GM23338 (cell line): ENCODE data around the gene TPCN2. TPM values are rescaled to one million over a fixed set of nuclear protein-coding genes. Genes with fewer than 3 reads are reported as not detected.

Experiments
- ATAC-seq: fragments of 200-7000 bp; cut with Tn5 transposase; 3 replicates; pipeline ENCODE4 v1.9.1; 2020
- DNase-seq: peaks from one replicate; pipeline ENCODE4 v3.0.0-alpha.2; 2015; ENCODE audit warnings: low spot score
- H2AFZ ChIP-seq: fragments of 200-600 bp; sonication (generic); 2 replicates; pipeline ENCODE4 v1.8.0; 2016; ENCODE audit warnings: antibody characterized with exemption, mild to moderate bottlenecking, moderate library complexity
- H3F3A ChIP-seq: fragments of 200-600 bp; sonication (generic); replicated peaks from 2 replicates; pipeline ENCODE4 v1.8.0; 2017; ENCODE audit warnings: antibody characterized with exemption, mixed run types, low read depth
- H3K27ac ChIP-seq: fragments of 200-600 bp; sonication (generic); 2 replicates; pipeline ENCODE4 v1.6.1; 2016; ENCODE audit warnings: low read depth
- H3K27me3 ChIP-seq: fragments of 200-600 bp; sonication (generic); 2 replicates; pipeline ENCODE4 v1.8.0; 2016; ENCODE audit warnings: mild to moderate bottlenecking, mixed run types, moderate library complexity; ENCODE audit not compliant: insufficient read depth
- H3K36me3 ChIP-seq: fragments of 200-600 bp; sonication (generic); 2 replicates; pipeline ENCODE4 v1.8.0; 2016; ENCODE audit warnings: mild to moderate bottlenecking; ENCODE audit not compliant: insufficient read depth
- H3K4me1 ChIP-seq: fragments of 200-600 bp; sonication (generic); 2 replicates; pipeline ENCODE4 v1.8.0; 2016; ENCODE audit warnings: mild to moderate bottlenecking, moderate library complexity; ENCODE audit not compliant: insufficient read depth
- H3K4me2 ChIP-seq: fragments of 200-600 bp; sonication (generic); 2 replicates; pipeline ENCODE4 v1.7.1; 2017; ENCODE audit warnings: mixed run types
- H3K4me3 ChIP-seq: fragments of 200-600 bp; sonication (generic); 2 replicates; pipeline ENCODE4 v1.6.1; 2016; ENCODE audit warnings: mixed run types
- H3K79me2 ChIP-seq: fragments of 200-600 bp; sonication (generic); replicated peaks from 2 replicates; pipeline ENCODE4 v1.8.0; 2017; ENCODE audit warnings: mild to moderate bottlenecking; ENCODE audit not compliant: insufficient read depth
- H3K9me2 ChIP-seq: fragments of 200-600 bp; sonication (generic); 2 replicates; pipeline ENCODE4 v1.8.0; 2017; ENCODE audit not compliant: insufficient read depth
- H4K20me1 ChIP-seq: fragments of 200-600 bp; sonication (generic); replicated peaks from 2 replicates; pipeline ENCODE4 v1.8.0; 2017; ENCODE audit warnings: mild to moderate bottlenecking; ENCODE audit not compliant: insufficient read depth
- H3K27ac Mint-ChIP-seq: 2 replicates; pipeline ENCODE4 v1.8.0; 2020; ENCODE audit warnings: inconsistent platforms, mild to moderate bottlenecking, moderate library complexity, mixed read lengths
- H3K27me3 Mint-ChIP-seq: 3 replicates; pipeline ENCODE4 v1.8.0; 2022; ENCODE audit warnings: low read depth, mild to moderate bottlenecking, moderate library complexity, mixed read lengths, inconsistent platforms; ENCODE audit not compliant: insufficient read depth, poor library complexity
- H3K36me3 Mint-ChIP-seq: 3 replicates; pipeline ENCODE4 v1.8.0; 2021; ENCODE audit warnings: low read depth, mild to moderate bottlenecking, inconsistent platforms, moderate library complexity, mixed read lengths
- H3K4me1 Mint-ChIP-seq: 3 replicates; pipeline ENCODE4 v1.8.0; 2020; ENCODE audit warnings: mild to moderate bottlenecking, inconsistent platforms, mixed read lengths
- H3K4me3 Mint-ChIP-seq: 3 replicates; pipeline ENCODE4 v1.8.0; 2021; ENCODE audit warnings: moderate library complexity, mild to moderate bottlenecking, inconsistent platforms, mixed read lengths
- H3K9me3 Mint-ChIP-seq: 3 replicates; pipeline ENCODE4 v1.8.0; 2020; ENCODE audit warnings: moderate library complexity, mild to moderate bottlenecking, inconsistent platforms, mixed read lengths
- CREB1 ChIP-seq: fragments of 250-450 bp; sonication (Bioruptor Pico); IDR thresholded peaks from 2 replicates; pipeline ENCODE4 v1.5.0; 2020; ENCODE audit warnings: low read depth, mild to moderate bottlenecking, moderate library complexity
- EZH2phosphoT487 ChIP-seq: fragments of 200-600 bp; sonication (generic); IDR thresholded peaks from one replicate; pipeline ENCODE4 v1.8.1; 2018; ENCODE audit warnings: antibody characterized with exemption; ENCODE audit not compliant: unreplicated experiment
- JUNB ChIP-seq: IDR thresholded peaks from one replicate; pipeline ENCODE4 v1.6.1; 2016; ENCODE audit warnings: antibody characterized with exemption; ENCODE audit not compliant: unreplicated experiment
- NANOG ChIP-seq: IDR thresholded peaks from 2 replicates; pipeline ENCODE4 v1.6.1; 2016; ENCODE audit warnings: antibody characterized with exemption, borderline replicate concordance
- POLR2AphosphoS5 ChIP-seq: IDR thresholded peaks from 2 replicates; pipeline ENCODE4 v1.6.1; 2016; ENCODE audit warnings: antibody characterized with exemption, low read depth
- STAT1 ChIP-seq: IDR thresholded peaks from one replicate; pipeline ENCODE4 v1.6.1; 2016; ENCODE audit warnings: antibody characterized with exemption; ENCODE audit not compliant: unreplicated experiment
- ZNF114 ChIP-seq: fragments of 250-450 bp; sonication (Bioruptor Pico); IDR thresholded peaks from 2 replicates; pipeline ENCODE4 v1.5.0; 2020; ENCODE audit warnings: mild to moderate bottlenecking, moderate library complexity
- ZNF331 ChIP-seq: fragments of 250-450 bp; sonication (Bioruptor Pico); IDR thresholded peaks from 2 replicates; pipeline ENCODE4 v1.5.0; 2020; ENCODE audit warnings: low read depth, mild to moderate bottlenecking, moderate library complexity
- ZNF462 ChIP-seq: fragments of 250-450 bp; sonication (Bioruptor Pico); IDR thresholded peaks from 2 replicates; pipeline ENCODE4 v1.5.0; 2020; ENCODE audit warnings: mild to moderate bottlenecking, moderate library complexity
- polyA plus RNA-seq: library from polyadenylated mRNA; unstranded; fragments of >200 nt; fragmentation: Nextera tagmentation; extraction: Ambion mirVana; gene quantifications from 2 replicates; pipeline ENCODE4 v1.2.1, GENCODE V29; 2016
- total RNA-seq: library from RNA; depleted of rRNA; stranded (reverse); fragments of >200 nt; shearing (Covaris generic); gene quantifications from 2 replicates; pipeline ENCODE4 v1.2.3, GENCODE V29; 2014
- TF ChIP-seq, protein P1 (sequence below): IDR thresholded peaks from 2 replicates; pipeline ENCODE4 v1.6.1; 2016; ENCODE audit warnings: antibody characterized with exemption
- TF ChIP-seq, protein P2 (sequence below): IDR thresholded peaks from one replicate; pipeline ENCODE4 v1.6.1; 2018; ENCODE audit warnings: antibody characterized with exemption; ENCODE audit not compliant: unreplicated experiment

TPCN2 gene
- total and polyA plus RNA-seq, 2 experiments from 2014 or later: 5.8 to 14.7 TPM

DNA sequence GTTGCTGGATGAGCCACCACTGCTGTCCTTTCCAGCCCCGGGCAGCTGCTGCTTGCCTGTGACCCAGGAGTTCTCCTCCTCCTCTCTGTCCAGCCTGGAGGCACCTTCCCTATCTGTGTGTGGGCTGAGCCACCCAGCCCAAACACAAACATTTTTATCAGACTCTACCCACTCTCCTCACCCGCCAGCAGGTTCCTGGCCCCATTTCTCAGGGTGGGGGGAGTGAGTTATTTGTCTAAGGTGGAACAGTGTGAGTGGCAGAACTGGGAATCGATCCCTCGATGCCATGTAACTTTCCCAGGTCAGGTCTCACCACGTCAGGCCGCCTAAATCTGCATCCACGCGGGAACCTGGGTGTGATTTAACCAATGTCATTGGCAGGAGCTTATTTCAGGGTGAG, 86.2 kb downstream of the TPCN2 start (continued):
- TF ChIP-seq ZNF462 (CRISPR knock-in tag): no peak

DNA sequence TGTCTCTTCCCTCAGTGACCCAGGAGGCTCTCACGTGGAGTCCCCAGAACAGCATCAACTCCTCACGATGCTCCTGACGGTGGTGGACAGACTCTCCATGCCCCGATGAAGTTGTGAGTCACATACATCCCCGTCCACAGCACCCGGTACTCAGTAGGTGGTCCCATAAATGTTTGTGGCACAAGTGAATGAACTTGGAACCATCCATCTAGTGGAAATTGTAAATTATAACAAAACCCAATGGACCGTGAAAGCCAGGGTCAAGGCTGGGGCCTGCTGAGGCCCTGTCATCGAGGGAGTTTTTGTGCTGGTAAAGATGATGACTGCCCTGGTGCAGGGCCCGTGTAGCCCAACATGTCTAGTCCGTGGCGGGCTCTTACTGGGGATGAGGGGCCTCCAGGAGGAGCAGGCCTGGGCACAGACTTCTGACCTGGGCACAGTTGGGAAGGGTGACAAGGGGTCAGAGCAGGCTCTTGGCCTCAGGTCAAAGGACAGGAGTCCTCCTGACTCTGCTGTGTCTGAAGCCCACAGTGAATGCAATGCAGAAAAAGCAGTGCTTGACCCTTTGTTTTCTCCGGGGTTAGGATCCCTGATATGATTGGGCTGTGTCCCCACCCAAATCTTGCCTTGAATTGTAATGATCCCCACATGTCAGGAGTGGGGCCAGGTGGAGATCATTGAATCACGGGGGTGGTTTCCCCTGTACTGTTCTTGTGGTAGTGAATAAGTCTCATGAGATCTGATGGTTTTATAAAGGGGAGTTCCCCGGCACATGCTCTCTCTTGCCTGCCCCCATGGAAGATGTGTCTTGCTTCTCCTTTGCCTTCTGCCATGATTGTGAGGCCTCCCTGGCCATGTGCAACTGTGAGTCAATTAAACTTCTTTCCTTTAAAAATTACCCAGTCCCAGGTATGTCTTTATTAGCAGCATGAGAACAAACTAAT, 87.0 kb downstream of the TPCN2 start:
- no peak overlapping the region for H3K27ac Mint-ChIP-seq
- H3K9me3 Mint-ChIP-seq: peaks cover 17% of the 10 kb centered on the region
- Histone ChIP-seq H3K4me2 (no peak overlapping the region), H3K79me2 (no peaks in the 10 kb centered on the region), H2AFZ (no peak overlapping the region), H3K9me2 (no peaks in the 10 kb centered on the region), H3K27me3 (no peaks in the 10 kb centered on the region), H3F3A (no peaks in the 10 kb centered on the region), H3K36me3 (peaks cover 8% of the 10 kb centered on the region), H3K4me3 (no peak overlapping the region), H3K4me1 (no peaks in the 10 kb centered on the region), H4K20me1 (no peaks in the 10 kb centered on the region), H3K27ac (no peak overlapping the region)
- H3K27me3 Mint-ChIP-seq: peaks cover 11% of the 10 kb centered on the region
- DNase-seq (no peak), ATAC-seq (no peak)
- H3K36me3 Mint-ChIP-seq: peaks cover 12% of the 10 kb centered on the region; the same call in 2 of the 3 replicates
- H3K4me3 Mint-ChIP-seq: no peak overlapping the region
- H3K4me1 Mint-ChIP-seq: peaks cover 4% of the 10 kb centered on the region; the same call in 1 of the 3 replicates
- TF ChIP-seq, protein P1, sequence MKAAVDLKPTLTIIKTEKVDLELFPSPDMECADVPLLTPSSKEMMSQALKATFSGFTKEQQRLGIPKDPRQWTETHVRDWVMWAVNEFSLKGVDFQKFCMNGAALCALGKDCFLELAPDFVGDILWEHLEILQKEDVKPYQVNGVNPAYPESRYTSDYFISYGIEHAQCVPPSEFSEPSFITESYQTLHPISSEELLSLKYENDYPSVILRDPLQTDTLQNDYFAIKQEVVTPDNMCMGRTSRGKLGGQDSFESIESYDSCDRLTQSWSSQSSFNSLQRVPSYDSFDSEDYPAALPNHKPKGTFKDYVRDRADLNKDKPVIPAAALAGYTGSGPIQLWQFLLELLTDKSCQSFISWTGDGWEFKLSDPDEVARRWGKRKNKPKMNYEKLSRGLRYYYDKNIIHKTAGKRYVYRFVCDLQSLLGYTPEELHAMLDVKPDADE: no peak
- TF ChIP-seq, protein P2, sequence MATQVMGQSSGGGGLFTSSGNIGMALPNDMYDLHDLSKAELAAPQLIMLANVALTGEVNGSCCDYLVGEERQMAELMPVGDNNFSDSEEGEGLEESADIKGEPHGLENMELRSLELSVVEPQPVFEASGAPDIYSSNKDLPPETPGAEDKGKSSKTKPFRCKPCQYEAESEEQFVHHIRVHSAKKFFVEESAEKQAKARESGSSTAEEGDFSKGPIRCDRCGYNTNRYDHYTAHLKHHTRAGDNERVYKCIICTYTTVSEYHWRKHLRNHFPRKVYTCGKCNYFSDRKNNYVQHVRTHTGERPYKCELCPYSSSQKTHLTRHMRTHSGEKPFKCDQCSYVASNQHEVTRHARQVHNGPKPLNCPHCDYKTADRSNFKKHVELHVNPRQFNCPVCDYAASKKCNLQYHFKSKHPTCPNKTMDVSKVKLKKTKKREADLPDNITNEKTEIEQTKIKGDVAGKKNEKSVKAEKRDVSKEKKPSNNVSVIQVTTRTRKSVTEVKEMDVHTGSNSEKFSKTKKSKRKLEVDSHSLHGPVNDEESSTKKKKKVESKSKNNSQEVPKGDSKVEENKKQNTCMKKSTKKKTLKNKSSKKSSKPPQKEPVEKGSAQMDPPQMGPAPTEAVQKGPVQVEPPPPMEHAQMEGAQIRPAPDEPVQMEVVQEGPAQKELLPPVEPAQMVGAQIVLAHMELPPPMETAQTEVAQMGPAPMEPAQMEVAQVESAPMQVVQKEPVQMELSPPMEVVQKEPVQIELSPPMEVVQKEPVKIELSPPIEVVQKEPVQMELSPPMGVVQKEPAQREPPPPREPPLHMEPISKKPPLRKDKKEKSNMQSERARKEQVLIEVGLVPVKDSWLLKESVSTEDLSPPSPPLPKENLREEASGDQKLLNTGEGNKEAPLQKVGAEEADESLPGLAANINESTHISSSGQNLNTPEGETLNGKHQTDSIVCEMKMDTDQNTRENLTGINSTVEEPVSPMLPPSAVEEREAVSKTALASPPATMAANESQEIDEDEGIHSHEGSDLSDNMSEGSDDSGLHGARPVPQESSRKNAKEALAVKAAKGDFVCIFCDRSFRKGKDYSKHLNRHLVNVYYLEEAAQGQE: no peak
- TF ChIP-seq JUNB (no peak), STAT1 (no peak), ZNF114 (CRISPR knock-in tag) (no peak), EZH2phosphoT487 (no peak), NANOG (no peak), CREB1 (CRISPR knock-in tag) (no peak), ZNF331 (CRISPR knock-in tag) (no peak), POLR2AphosphoS5 (no peak)
